ENCODE results near the gene FHIT. TPM values are rescaled to one million over a fixed set of nuclear protein-coding genes. Genes with fewer than 3 reads are reported as not detected.

FHIT gene
- total and polyA plus RNA-seq, 4 donors: 2.6 to 21.3 (median 8.7) TPM

GRCh38 chr3:60609446-60609845 lies 641.8 kb downstream of the FHIT start:
- H3K9ac ChIP-seq (ENCODE audit: insufficient read depth in 1 of 2, low read length in 2 of 2): no peak overlapping the region
- H3K27me3 ChIP-seq (ENCODE audit: control insufficient read depth in 3 of 3, insufficient read depth in 3 of 3, low read length in 2 of 3): no peaks in the 10 kb centered on the region
- 88 to 95% methylated on average over 4 of the region's 4 CpGs for WGBS, 2 donors
- H3K4me1 ChIP-seq (ENCODE audit: control insufficient read depth in 5 of 5, insufficient read depth in 5 of 5, low read length in 5 of 5): peaks cover 0 to 6% (median 0%) of the 10 kb centered on the region in 5 donors
- H3K9me3 ChIP-seq (ENCODE audit: control insufficient read depth in 4 of 4, insufficient read depth in 3 of 4, low read length in 3 of 4): no peaks in the 10 kb centered on the region
- no peak overlapping the region for H3K4me3 ChIP-seq
- ATAC-seq (ENCODE audit: insufficient read depth, low FRiP score) (no peak), DNase-seq (no peak)
- no peak overlapping the region for H3K27ac ChIP-seq (ENCODE audit: low read depth in 1 of 2, low read length in 1 of 2)
- no peaks in the 10 kb centered on the region for H3K36me3 ChIP-seq (ENCODE audit: control insufficient read depth in 4 of 4, insufficient read depth in 4 of 4, low read length in 4 of 4)
- no peak for TF ChIP-seq CTCF (IDR thresholded peaks at IDR 0.05; ENCODE audit: control extremely low read depth, extremely low read depth)

- Histone ChIP-seq H3K27me3 (ENCODE audit: control insufficient read depth in 3 of 3, insufficient read depth in 3 of 3, low read length in 2 of 3) (no peaks in the 10 kb centered on the region), H3K9me3 (ENCODE audit: control insufficient read depth in 4 of 4, insufficient read depth in 3 of 4, low read length in 3 of 4) (no peaks in the 10 kb centered on the region), H3K4me3 (no peak overlapping the region), H3K9ac (ENCODE audit: insufficient read depth in 1 of 2, low read length in 2 of 2) (no peak overlapping the region), H3K27ac (ENCODE audit: low read depth in 1 of 2, low read length in 1 of 2) (no peak overlapping the region), H3K36me3 (ENCODE audit: control insufficient read depth in 4 of 4, insufficient read depth in 4 of 4, low read length in 4 of 4) (no peaks in the 10 kb centered on the region), H3K4me1 (ENCODE audit: control insufficient read depth in 5 of 5, insufficient read depth in 5 of 5, low read length in 5 of 5) (peaks cover 0 to 4% (median 0%) of the 10 kb centered on the region in 5 donors)
- TF ChIP-seq CTCF (IDR thresholded peaks at IDR 0.05; ENCODE audit: control extremely low read depth, extremely low read depth): no peak
- DNase-seq (no peak), ATAC-seq (ENCODE audit: insufficient read depth, low FRiP score) (peak; percentile 23)
- WGBS, 2 donors: 82 to 93% methylated on average over 3 of the region's 3 CpGs
Observed at GRCh38 chr3:60603860-60604259, 647.4 kb downstream of the FHIT start.

GRCh38 chr3:60600848-60601247 lies 650.4 kb downstream of the FHIT start:
- Histone ChIP-seq H3K4me1 (ENCODE audit: control insufficient read depth in 5 of 5, insufficient read depth in 5 of 5, low read length in 5 of 5) (peaks cover 0 to 21% (median 0%) of the 10 kb centered on the region in 5 donors), H3K9me3 (ENCODE audit: control insufficient read depth in 4 of 4, insufficient read depth in 3 of 4, low read length in 3 of 4) (no peaks in the 10 kb centered on the region), H3K4me3 (no peak overlapping the region), H3K27ac (ENCODE audit: low read depth in 1 of 2, low read length in 1 of 2) (no peak overlapping the region), H3K9ac (ENCODE audit: insufficient read depth in 1 of 2, low read length in 2 of 2) (no peak overlapping the region), H3K27me3 (ENCODE audit: control insufficient read depth in 3 of 3, insufficient read depth in 3 of 3, low read length in 2 of 3) (no peaks in the 10 kb centered on the region), H3K36me3 (ENCODE audit: control insufficient read depth in 4 of 4, insufficient read depth in 4 of 4, low read length in 4 of 4) (no peaks in the 10 kb centered on the region)
- no peak for DNase-seq
- 86 to 95% methylated on average over 4 of the region's 4 CpGs for WGBS, 2 donors
- ATAC-seq (ENCODE audit: insufficient read depth, low FRiP score): no peak
- no peak for TF ChIP-seq CTCF (IDR thresholded peaks at IDR 0.05; ENCODE audit: control extremely low read depth, extremely low read depth)

GRCh38 chr3:60599586-60599985 lies 651.7 kb downstream of the FHIT start:
- no peak for DNase-seq
- Histone ChIP-seq H3K4me1 (ENCODE audit: control insufficient read depth in 5 of 5, insufficient read depth in 5 of 5, low read length in 5 of 5) (peaks cover 0 to 21% (median under 1%) of the 10 kb centered on the region in 5 donors), H3K36me3 (ENCODE audit: control insufficient read depth in 4 of 4, insufficient read depth in 4 of 4, low read length in 4 of 4) (no peaks in the 10 kb centered on the region), H3K27me3 (ENCODE audit: control insufficient read depth in 3 of 3, insufficient read depth in 3 of 3, low read length in 2 of 3) (no peaks in the 10 kb centered on the region), H3K9me3 (ENCODE audit: control insufficient read depth in 4 of 4, insufficient read depth in 3 of 4, low read length in 3 of 4) (no peaks in the 10 kb centered on the region), H3K9ac (ENCODE audit: insufficient read depth in 1 of 2, low read length in 2 of 2) (no peak overlapping the region), H3K27ac (ENCODE audit: low read depth in 1 of 2, low read length in 1 of 2) (no peak overlapping the region), H3K4me3 (no peak overlapping the region)
- ATAC-seq (ENCODE audit: insufficient read depth, low FRiP score): no peak
- TF ChIP-seq CTCF (IDR thresholded peaks at IDR 0.05; ENCODE audit: control extremely low read depth, extremely low read depth): no peak
- WGBS, 2 donors: 63 to 79% methylated on average over 1 of the region's 1 CpG

Measured in lung (tissue), 12 donors.